ENCODE data around the gene MEIS1.

MEIS1 gene

GRCh38 chr2:66431846-66432587, 2.9 kb upstream of the MEIS1 start:
- DNase-seq (ENCODE audit: low spot score), result no peak

- DNase-seq (ENCODE audit: low spot score), result no peak
Measured at GRCh38 chr2:66432801-66433694, 1.9 kb upstream of the MEIS1 start.

- no peak for DNase-seq (ENCODE audit: low spot score)
Measured at GRCh38 chr2:66433695-66433944, 1.3 kb upstream of the MEIS1 start.

DNA sequence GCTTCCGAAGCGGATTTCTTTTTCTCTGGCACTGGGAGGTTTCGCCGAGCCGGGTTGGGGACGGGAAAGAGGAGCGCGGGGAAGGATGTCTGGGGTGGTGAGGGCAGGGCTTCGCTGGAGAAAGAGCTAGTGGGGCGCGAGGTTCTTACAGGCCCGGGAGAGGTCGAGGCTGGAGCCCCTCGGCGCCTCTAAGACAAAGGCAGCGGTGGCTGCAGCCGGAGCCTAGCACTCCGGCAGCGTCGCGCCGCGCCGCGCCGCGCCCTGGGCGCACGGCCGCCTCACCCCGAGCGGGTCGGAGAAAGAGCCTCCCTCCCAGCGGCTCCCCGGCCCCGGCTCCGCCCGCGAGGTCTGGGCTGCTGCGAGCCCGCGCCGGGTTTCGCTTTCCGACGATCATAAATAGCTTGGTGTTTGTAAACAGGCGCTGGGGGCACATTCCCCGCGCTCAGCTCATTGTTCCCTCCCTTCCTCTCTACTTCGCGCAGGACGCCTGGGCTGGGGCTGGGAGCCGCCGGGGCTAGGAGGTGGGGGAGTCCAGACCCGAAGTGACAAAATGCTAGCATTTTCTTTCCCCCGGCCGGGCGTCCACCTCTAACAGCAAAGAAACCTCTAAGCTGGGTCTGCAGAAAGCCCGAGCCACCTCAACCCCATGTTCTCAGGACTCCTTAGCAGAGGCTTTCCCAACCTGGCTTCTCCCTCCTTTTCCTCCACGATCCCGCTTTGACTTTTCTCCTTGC, 813 bp upstream of the MEIS1 start:
- no peak for DNase-seq (ENCODE audit: low spot score)

DNA sequence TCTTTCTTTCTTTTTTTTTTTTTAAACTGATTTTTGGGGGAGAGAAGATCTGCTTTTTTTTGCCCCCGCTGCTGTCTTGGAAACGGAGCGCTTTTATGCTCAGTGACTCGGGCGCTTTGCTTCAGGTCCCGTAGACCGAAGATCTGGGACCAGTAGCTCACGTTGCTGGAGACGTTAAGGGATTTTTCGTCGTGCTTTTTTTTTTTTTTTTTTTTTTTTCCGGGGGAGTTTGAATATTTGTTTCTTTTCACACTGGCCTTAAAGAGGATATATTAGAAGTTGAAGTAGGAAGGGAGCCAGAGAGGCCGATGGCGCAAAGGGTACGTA, 587 bp downstream of the MEIS1 start:
- DNase-seq (ENCODE audit: low spot score), result no peak

DNA sequence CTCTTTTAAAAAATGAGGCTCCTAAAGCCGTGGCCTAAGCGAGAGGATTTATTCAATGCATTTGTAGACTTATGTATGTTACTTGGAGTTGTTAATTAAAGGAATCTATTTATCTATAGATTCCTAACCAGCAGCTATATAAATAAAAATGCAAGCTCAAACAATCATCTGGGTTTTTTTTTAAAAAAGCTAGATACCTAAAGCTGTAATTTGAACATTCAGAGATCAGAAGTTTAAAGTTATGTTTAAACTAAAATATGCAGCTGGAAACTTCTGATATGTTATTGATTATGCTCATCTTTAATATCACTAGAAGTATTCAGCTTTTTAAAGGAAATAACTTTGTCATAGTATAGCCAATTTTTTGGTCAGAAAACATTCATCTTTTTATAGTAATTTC, 1.0 kb downstream of the MEIS1 start:
- no peak for DNase-seq (ENCODE audit: low spot score)

GRCh38 chr2:66436581-66437001, 1.7 kb downstream of the MEIS1 start:
- DNase-seq (ENCODE audit: low spot score), result no peak

- no peak for DNase-seq (ENCODE audit: low spot score)
Measured at GRCh38 chr2:66437109-66437690, 2.3 kb downstream of the MEIS1 start.

- DNase-seq (ENCODE audit: low spot score), result no peak
Measured at GRCh38 chr2:66437691-66438497, 3.0 kb downstream of the MEIS1 start.

DNA sequence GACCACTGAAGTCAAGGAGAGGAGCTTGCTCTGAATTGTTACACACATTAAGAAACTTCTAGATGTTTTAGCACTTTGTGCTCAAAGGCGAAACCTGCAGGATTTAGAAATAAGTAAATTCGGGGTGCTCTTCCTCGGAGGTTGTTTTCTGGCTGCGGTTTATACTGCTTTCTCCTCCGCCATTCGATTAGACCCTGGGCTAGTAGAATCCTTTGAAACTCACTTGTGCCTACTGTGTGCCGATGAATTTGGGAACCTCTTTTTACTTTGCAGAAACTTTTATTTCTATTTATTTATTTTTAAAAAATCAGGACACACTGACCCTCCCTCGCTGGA, 3.5 kb downstream of the MEIS1 start:
- DNase-seq (ENCODE audit: low spot score), result no peak

DNA sequence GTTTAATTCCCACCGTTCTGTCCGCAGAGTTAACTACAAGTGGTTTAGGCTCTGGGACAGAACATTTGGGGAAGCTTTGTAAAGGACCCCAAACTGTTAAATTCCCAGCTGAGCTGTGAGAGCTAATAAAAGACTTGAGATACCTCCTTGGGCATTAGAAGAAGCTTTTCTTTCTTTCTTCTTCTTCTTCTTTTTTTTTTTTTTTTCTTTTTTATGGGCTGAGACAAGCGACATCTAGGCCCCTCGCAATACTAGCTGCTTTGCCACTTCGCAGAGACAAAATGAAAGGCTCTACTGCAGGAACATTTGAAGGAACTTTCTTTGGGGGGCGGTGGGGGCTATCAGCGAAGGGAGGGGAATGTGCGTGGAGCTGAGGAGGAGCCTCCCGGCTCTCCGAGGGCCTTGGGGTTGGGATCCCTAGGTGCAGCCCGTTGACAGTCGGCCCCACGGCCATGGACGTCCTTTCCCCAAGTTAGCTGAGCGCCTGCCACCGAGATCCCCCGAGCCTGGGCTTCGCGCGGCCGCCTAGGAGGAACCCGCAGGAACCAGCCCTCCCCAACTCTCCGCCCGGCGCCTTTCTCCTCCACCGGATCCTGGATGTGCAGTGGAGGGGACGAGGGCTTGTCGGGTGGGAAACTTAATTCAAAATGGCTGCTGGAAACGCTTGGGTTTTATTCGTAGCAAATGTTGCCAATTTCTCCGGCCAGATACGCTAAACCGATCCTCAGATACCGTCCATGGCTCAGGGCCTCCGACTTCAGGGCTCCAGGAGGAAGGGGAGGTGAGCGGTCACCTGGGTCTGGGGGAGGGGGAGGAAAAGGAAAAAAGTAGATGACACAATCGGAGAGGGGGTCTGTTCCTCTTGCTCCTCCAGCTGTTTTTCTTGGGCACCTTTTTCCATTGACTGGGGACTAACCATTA, 4.2 kb downstream of the MEIS1 start:
- no peak for DNase-seq (ENCODE audit: low spot score)

GRCh38 chr2:66439812-66440542, 5.1 kb downstream of the MEIS1 start:
- DNase-seq (ENCODE audit: low spot score), result no peak

- DNase-seq (ENCODE audit: low spot score), result no peak
Measured at GRCh38 chr2:66440708-66441497, 6.0 kb downstream of the MEIS1 start.

DNA sequence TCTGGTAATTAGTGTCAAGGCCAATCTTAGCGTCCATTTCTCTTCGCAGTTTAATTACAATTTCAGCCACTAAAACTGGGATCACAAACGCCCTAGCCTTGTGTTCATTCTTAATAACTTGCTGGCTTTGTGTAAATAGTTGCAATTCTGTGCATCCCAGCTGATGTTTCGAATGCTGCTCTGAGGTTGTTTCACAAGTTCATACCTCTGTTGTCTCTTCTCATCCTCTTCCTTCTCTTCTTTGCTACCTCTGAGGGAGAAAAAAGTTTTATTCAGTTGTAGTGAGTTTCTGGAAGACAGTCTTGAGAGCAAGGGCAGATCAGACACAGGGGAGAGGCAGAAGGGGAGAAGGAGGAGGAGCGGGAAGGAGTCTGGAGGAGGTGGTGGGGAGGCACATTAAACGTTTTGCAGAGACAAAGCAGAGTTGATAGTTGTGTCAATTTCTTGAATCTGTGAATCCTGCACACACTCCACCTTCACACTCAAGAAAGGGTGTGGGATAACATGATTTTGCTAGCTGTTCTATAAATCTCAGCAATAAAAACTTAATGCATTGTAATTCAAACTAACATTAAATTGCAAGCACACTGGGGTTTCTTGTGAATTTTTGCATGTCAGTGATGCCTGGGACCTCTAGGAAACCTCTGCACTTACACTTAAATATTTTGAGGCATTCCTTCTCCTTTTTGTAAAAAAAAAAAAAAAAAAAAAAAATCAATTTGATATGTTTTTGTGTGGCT, 6.8 kb downstream of the MEIS1 start:
- DNase-seq (ENCODE audit: low spot score), result no peak

DNA sequence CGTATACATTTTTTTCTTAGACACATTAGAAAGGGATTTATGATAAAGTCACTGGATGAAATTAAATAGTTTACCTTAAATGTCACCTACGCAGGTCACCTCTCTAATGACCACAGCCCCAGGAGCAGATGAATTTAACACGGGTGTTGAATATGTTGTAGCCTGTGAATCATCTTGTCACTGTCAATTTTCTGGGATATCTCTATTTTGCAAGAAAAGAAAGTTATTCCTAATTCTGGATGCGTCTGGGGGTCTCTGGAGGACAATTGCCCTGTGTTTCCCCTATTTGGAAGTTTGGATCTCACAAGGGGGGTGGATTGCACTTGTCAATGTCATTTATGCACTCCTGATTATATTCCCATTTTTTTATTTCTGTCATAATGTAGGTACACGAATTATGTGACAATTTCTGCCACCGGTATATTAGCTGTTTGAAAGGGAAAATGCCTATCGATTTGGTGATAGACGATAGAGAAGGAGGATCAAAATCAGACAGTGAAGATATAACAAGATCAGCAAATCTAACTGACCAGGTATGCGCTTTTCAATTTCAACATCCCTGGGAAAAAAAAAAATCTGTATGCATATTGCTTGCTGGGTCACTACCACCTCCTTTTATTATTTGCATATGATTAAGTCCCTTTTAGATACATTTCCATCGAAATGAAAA, 7.7 kb downstream of the MEIS1 start:
- no peak for DNase-seq (ENCODE audit: low spot score)

- DNase-seq (ENCODE audit: low spot score), result no peak
Measured at GRCh38 chr2:66443186-66443978, 8.5 kb downstream of the MEIS1 start.
